ENCODE measurements around the gene ITPR1.
"Not testable (repeated sequence)": the region's sequence is repeated elsewhere in the genome, so short reads cannot be mapped to it uniquely, and the experiment has no call there.

The ITPR1 gene

DNA sequence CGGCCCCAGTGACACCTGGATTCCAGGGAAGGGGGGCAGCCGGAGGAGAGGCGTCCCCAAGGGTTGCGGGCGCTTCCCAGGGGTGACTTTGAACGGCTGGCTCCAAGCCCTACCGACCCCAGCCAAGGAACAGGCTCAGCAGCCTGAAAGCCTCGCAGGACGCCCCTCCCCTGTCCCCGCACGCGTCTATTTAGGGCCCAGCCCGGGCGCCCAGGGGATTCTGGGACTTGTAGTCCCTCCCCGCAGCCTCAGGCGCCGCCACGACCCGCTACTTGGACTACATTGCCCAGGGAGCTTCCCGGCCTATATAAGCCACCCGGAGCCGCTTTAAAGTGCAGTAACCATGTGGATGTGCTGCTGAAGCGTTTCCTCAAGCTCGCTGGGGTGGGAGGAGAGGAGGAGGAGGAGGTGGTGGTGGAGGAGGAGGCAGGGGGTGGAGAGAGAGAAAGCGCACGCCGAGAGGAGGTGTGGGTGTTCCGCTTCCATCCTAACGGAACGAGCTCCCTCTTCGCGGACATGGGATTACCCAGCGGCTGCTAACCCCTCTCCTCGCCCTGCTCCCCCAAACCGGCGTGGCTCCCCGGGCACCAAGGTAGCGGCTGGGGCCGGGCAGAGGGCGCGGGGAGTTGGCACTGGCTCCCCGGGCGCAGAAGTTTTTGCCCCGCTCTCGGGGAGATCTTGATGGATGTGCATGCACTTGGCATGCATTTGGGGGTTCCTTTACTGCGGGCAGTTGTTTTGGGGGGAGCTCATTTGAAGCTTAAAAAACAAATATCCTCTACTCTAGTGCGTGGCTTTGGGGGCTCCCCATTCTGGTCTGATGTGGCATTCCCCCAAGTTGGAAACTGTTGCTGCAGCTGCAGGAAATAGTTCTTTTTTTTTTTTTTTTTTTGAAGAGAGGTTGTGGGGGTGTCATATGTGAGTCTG, at the start of gene ITPR1:
ITPR1 (plus strand) TSS at position 335 of the 927 bp plus-strand sequence. CDS start 23,144 bp downstream, outside the sequence.
- DNase-seq (ENCODE audit: low read depth): peak; percentile 96

DNA sequence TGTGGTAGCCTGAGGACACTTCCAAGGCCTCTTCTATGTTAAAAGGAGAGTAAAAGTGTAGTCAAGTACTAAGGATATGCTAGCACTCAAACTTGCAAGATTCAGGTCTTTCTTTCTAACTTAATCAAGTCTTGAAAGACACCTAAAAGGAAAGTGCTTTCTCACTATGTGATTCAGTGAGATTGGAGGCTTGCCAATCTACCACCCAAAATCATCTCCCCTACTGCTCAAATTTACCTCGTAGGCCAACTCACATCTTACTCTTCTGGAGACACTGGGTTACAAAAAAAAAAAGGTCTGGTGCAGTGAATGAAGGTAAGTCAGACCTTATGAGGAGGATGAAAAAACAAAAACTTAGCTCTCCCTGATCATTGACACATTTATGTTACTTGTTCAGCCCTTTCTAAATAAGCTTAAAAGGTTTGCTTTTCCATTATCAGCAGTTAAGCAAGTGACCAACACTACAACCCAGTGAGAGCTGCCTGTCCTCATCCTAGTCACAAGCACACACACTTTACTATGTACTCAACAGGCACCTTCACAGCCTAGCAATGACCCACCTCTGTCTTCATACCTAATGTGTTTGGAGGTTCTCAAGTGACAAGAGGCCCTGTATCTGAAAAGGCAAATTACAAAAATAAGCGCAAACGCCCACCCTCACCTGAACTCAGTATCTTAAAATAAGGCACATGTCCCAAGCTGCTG, 45.7 kb upstream of the ITPR1 start:
- DNase-seq (ENCODE audit: low read depth): no peak

DNA sequence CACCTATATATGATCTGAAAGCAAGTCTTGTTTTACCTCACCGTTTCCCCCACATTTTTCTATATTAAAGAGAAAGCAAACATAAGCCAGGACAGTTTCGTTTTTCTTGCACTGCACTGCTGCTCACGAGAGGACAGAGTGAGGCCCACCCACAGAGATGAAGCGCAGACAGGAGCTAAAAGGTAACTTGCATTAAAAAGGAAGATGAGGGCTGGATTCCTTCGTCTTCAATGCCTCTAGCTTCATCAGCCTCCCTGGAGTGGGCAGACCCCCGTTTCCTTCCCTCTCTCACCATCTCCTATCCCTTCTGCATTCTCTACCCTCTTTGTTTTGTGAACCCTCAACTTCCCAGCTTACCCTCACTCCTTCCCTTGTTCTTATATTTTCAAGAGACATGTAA, 45.0 kb upstream of the ITPR1 start:
- DNase-seq (ENCODE audit: low read depth): no peak

DNA sequence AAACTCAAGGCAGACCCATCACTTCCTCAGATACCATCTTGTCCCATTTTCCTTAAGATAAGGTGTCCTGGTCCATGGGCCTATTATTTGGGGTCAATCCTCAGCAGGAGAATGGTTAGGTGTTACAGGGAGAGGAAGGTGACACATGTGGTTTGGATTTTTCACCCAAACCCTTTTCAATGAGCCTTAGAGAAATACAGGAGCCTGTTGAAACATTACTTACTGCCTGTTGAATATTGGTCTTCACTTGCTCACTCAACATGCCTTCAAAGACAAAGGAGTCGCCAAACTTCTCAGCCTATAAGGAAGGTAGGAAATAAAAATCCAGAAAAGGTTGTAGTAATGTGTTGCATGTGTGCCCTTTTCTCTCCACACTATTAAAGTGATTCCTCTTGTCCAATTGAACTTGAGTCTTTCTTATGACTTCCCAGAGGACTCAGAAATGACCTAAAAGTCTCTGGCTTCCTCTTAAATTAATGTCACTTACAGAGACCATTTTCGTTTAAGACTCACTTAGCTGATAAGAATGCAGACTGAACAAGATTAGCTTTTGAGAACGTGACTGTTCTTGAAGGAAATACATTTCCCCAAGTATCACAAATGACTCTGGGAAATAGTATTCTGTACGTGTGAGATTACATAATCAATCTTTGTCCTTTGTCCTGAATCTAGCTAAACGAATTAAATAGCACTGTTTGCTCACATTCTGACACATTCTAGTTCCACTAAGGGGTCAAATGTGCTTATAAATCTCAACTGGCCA, 43.9 kb upstream of the ITPR1 start:
- no peak for DNase-seq (ENCODE audit: low read depth)

GRCh38 chr3:4454142-4454541, 39.0 kb upstream of the ITPR1 start:
- DNase-seq (ENCODE audit: low read depth): no peak

- not testable (repeated sequence) for DNase-seq (ENCODE audit: low read depth)
Measured at GRCh38 chr3:4456780-4457179, 36.4 kb upstream of the ITPR1 start.

GRCh38 chr3:4458961-4459360, 34.2 kb upstream of the ITPR1 start:
- DNase-seq (ENCODE audit: low read depth): no peak

DNA sequence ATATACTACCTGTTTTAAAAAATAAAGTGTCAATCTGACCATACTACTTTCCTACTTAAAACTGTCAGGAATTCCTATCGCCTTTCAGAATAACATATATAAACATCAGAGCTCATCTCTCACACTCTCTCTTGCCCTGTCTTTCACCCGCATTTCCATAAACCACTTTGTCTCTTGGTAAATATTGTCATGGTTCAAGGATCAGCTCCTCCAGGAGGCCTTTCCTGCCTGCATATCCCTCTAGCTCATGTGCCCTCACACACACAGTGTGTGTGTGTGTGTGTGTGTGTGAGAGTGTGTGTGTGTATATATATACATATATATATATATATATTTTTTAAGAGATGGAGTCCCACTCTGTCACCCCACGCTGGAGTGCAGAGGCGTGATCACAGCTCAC, 32.8 kb upstream of the ITPR1 start:
- no peak for DNase-seq (ENCODE audit: low read depth)

GRCh38 chr3:4461468-4462090, 31.6 kb upstream of the ITPR1 start:
- no peak for DNase-seq (ENCODE audit: low read depth)

DNA sequence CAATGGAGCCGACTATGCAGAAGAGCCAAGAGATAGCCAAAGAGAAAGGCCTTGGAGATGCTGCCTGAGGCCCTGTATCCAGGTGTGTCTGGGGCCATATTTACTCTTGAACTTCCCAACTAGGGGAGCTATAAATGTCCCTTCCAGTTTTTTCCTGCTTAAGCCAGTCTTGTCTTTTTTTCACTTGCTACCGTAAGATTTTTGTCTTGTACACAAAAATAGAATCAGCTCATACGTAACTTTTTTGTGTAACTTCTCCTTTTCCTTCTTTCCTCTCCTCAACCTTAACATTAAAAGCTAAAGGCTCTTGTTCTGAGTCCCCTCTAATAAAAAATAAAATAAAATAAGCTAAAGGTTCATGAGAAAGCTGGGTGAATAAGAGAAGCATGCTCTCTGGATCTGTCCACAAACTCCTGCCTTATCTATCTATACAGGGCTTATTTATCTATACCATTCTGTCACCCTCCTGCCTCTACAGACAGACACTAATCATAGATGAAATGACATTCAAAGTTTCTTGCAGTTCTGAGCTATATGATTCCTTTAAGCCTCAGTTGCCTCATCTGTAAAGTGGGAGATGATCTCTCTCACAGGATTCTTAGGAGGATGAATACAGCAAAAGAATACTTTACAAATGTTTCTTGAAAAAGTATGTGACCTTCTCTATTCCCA, 30.6 kb upstream of the ITPR1 start:
- DNase-seq (ENCODE audit: low read depth): no peak

- DNase-seq (ENCODE audit: low read depth): no peak
Measured at GRCh38 chr3:4464576-4464975, 28.6 kb upstream of the ITPR1 start.

DNA sequence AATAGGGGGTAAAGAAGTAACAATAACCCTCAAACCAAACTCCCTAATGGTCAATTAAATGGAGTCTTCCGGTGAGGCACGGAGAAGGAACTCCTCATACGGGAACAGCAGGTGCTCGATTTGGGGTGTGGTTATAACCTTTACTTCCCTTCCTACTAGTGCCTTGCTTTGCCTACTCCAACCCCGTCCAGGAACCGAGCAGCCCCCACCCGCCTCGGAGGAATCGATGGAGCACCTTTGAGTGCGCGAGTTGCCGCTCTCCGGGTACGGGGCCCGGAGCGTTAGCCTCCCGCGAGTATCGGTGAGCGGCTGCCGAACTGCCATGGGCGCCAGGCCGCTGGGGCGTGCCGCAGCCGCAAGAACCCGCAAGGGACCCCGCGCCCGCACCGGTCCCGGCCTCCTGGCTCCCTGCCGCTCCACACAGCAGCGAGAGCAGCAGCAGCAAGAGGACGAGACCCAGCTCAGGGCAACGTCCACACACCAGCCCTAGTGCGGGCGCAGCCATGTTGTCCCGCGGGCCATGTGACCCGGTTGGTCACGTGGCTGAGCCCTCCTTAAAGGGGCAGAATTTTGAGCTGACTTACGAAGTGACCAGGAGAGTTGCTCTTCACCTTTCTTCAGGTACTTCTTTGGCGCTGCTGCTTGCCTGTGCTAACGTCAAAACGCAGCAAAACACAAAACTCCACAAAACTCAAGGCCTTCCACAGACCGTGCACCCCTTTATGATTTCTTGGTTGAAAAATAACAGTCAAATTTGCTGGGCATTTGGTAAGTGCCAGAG, 26.2 kb upstream of the ITPR1 start, which contains the start of gene SUMF1:
SUMF1 (minus strand) TSS at position 529 of the 781 bp plus-strand sequence; CDS start at position 505, 24 bp downstream.
- DNase-seq (ENCODE audit: low read depth): peak; percentile 67

- no peak for DNase-seq (ENCODE audit: low read depth)
Measured at GRCh38 chr3:4467522-4467867, 25.7 kb upstream of the ITPR1 start.

DNA sequence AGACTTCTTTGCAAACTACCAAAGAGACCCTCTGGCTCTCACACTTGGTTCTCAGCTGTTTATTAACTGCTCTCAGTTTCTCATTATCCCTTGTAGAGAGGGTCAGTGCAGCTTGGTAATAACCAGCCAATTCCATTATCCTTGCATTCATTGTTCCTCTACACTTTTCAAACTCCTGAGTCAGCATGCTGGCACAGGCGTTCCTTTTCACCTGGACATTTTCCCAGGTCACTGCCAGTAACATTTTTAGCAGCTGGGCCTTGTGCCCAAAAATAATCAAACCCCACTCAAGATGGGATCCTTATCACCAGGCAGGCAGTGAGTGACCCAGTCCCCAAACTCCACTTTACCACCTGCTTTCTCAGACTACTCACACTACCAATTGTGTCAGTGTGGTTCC, 21.2 kb upstream of the ITPR1 start:
- DNase-seq (ENCODE audit: low read depth): no peak

DNA sequence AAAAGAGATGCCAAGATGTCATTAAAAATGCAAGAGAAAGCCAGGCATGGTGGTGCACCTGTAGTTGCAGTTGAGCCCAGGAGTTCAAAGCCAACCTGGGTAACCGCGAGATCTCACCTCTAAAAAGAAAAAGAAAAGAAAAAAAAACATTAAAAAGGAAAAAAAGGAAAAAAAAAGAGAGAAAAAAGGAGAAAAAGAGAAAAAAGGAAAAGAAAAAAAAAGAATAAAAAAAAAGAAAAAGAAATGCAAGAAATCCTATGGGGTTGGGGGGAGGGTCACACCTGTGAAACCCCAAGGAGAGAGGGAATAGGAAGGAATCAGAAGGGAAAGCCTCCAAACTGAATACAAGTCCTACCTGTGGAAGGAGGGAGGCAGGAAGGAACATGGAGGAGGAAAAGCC, 20.8 kb upstream of the ITPR1 start:
- no peak for DNase-seq (ENCODE audit: low read depth)

DNA sequence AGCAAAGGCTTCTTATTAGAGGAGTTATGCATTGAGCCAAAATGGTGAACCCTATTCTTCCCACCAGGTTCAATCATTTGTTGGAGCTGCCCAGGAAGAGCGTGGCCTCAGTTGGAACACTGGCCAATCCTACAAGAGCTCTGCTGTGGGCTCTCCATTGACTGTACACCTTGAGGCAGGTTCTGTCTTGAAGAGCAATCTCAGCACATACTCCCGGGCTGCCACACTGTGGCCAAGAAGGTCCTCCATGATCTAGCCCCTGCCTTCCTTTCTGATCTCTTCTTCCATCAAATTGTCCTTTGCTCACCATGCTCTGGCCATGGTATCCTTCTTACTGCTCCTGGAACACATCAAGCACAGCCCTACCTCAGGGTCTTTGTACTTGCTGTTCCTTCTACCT, 20.4 kb upstream of the ITPR1 start:
- no peak for DNase-seq (ENCODE audit: low read depth)

DNA sequence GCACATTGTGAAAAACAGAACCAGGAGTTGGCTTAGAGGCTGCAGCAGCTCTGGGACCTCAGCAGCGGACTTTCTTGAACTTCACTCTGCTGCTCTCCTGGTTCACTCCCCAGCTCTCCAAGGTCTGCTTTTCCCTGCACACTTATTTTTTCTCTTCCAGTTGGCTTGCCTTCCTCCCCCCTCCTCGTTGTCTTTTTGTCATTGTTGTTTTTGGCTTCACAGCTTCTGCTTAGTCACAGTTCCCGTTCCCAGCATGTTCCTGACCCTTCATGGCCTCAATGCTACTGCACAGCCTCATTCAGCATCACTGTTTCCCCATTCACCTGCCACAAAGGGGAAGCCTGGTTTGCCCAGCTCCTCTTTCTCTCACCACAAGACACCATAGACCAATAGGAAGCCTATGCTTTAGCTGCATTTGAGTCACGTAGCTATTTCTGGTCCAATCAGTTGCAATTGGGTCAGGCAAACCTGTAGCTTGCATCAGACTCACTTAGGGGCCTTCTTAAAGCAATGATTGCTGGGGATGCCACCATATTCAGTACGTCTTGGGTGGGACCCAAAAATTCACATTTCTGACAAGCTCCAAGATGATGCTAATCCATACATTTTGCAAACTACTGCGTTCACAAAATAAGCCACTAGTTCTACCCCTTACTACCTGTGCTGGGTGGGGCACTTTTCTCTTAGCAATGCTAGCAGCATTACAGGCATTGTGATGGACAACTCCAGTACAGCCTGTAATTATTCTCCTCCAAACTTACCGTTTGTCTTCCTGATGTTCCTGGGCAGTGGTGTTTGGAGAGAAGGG, 18.3 kb upstream of the ITPR1 start:
- no peak for DNase-seq (ENCODE audit: low read depth)

DNA sequence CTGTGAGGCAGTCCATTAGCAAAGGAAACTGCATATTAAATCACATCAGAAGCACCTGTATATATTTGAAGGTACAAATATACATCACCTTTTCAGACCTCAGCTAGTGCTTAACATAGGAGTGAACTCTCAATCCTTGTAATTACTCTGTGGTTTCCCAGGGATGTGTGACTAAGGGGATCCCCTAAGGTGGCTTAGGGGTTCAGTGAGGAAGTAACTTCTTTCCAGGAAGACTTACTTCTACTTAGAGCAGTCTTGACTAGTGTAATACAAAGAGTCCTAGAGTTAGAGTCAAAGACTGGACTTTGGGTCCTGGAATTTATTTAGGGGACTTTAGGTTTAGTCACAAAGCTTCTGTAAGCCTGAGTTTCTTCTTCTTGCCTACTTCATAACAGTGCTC, 17.3 kb upstream of the ITPR1 start:
- DNase-seq (ENCODE audit: low read depth): no peak

DNA sequence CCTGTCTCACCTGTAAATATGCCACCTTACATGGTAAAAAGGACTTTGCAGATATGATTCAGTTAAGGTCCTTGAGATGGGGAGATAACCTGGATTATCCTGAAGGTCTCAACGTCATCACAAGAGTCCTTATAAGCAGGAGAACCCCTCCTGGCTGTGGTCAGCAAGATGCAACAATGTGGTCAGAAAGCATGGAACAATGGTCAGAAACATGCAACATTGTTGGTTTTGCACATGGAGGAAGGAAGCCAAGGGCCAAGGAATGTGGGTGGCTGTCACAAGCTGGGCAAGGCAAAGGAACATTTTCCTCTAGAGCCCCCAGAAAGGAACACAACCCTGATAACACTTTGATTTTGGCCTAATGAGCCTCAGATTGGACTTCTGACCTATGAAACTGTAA, 16.7 kb upstream of the ITPR1 start:
- no peak for DNase-seq (ENCODE audit: low read depth)

GRCh38 chr3:4478261-4478660, 14.9 kb upstream of the ITPR1 start:
- DNase-seq (ENCODE audit: low read depth): no peak
